ENCODE measurements around the gene JSRP1.

The JSRP1 gene

DNA sequence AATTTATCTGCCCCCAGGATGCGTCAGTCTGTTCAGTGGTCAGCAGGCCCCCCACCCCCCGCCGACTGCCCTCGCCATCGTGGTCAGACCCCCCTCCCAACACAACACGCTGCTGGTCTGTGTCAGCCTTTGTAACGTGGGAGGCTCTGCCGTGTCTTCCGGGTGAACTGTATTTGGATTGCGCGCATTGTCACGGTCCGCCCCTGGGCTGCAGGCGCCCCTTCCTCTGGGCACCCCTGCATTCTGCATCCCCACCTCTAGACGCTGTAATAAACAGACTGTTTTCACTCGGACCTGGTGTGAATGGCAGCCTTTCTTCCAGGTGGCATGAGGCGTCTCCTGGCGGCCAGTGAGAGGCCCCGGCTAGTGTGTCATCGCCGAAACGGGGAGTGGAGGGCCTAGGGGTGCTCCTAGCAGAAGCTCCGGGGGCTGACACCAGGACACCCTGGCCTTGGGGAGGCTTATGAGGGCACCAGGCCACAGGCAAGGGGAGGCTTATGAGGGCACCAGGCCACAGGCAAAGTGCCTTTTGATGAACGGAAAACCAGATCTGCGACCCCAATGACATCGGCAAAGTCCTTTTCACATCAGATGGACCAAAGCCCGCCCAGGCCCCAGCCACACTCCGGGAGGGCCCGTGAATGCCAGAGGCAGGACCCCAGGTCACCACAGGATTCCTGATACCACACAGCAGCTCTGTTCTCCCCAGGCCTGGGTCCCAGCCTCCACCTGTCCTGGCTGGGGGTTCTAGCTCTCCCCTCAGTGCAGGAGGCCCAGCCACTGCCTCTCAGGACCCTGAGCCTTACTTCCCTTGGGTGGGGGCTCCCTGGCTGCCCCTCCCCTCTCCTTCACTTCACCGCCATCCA, 23.7 kb downstream of the JSRP1 start:
- DNase-seq (ENCODE audit: low spot score) = no peak

DNA sequence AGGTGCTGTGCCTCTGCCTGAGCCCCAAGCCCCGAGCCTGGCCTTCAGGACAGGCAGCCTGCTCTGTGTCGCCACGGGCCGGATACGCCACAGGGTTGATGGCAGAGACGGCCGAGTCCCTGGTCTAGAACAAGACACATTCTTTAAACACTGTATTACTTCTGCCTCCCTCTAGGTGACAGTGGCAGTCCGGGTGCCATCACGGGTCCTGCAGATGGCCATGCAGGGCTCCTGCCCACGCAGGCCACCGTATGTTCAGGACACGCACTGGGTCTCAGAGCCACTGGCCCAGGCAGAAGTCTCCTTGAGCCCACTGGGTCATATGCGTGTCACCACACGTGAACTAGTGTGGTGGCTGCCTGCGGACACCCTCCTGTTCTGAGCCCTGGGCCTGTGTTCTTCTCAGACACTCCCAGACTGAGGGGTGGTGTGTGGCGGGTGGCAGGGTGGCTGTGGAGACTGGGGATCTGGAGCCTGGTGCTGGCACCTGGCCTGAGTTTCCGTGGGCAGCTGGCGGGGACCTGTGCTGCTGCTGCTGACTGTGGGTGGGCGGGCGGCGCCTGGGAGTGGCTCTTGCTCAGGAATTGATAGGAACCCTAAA, 24.5 kb downstream of the JSRP1 start:
- DNase-seq (ENCODE audit: low spot score) = no peak

DNA sequence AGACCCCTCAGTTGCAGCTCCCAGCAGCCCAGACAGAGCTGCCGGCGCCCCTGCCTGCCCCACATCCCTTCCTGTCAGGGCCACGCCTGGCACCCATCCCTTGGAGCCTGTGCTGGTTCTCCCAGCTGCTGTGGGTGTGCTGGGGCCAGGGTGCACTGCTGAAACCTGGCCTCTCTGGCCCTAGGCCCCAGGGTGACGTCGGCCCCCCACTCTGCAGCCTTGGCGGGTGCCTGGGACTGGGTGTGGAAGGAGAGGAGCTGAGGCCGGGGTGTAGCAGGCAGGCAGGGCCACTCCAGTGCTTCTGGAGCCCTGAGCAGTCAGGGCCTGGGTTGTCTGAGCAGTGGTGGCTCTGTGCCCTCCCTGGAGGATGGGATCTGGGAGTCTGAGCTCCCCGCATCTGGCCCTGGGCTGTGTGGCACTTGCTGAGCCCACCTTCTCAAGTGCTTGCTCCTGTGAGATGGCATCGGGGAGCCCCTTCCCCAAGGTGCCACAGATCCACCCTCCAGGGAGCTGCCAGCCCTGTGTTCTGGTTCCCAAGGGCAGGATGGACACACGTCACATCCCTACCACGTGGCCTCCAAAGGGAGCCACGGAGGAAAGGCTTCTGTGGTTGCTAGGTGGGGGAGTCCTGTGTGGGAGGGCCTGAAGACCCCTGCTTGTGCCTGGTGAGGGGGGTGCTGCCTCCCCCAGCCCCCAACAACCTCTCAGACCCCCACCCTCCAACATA, 25.2 kb downstream of the JSRP1 start:
- no peak for DNase-seq (ENCODE audit: low spot score)

DNA sequence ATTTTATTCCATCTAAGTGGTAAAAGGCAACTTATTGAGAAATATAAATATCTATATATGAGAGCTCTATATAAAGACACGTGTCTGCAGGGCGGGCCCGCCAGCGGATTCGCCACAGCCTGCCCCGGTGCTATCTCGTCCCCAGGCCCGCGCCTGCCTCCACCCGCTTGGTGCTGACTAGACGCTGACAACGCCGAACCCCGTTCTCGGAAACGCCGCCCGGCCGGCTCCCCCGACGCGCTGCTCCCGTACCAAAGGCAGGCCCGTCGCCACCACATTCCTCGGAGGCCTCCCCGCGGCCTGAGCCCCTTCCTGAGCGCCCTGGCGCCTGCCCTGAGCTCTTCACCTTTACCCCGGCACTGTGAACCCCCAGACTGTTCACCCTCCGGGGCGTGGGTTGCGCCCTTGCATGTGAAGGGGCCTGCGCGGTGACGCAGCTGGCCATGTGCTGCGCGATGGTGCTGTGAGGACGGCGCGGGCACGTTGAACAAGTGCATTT, 26.1 kb downstream of the JSRP1 start:
- DNase-seq (ENCODE audit: low spot score) = no peak

DNA sequence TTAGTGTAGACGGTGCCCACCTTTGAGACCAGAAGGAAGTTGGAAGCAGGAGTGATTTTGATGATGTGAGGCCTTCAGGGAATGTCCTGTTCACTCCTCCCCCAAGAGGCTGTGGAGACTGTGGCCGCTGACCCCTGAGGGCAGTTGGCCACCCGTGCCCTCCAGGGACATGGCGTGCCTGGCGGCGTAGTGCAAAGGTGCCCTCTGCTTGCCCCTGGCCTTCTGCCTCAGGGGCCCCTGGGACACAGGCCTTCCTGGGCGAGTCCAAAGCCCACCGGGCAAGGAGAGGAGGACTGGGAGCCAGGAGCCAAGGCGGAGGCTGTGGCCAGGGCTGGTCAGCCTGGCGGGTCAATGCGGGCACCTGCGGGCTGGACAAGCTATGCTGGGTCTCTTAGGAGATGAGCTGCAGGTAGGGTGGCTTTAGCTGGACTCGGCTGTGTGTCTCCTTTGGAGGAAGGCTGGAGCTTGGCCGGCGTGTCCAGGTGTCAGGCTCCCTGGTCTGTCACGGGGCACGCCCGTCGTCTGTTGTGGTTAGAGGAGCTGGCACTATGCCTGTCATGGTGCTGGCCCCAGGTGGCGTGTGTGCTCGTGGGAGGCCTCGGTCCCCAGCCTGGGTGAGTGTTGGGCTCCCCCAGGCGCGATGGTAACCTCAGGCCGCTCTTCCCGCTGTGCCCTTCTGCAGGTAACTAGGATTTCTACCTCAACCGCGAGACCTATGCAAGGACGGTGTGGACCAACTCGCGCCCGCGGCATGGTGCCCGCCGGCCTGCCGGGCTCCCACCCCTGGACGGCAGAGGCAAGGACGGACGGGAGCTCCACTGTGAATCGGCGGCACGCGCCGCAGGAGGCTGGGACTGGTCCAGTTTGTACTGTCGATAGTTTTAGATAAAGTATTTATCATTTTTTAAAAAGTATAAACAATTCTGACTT, 26.8 kb downstream of the JSRP1 start:
- no peak for DNase-seq (ENCODE audit: low spot score)

DNA sequence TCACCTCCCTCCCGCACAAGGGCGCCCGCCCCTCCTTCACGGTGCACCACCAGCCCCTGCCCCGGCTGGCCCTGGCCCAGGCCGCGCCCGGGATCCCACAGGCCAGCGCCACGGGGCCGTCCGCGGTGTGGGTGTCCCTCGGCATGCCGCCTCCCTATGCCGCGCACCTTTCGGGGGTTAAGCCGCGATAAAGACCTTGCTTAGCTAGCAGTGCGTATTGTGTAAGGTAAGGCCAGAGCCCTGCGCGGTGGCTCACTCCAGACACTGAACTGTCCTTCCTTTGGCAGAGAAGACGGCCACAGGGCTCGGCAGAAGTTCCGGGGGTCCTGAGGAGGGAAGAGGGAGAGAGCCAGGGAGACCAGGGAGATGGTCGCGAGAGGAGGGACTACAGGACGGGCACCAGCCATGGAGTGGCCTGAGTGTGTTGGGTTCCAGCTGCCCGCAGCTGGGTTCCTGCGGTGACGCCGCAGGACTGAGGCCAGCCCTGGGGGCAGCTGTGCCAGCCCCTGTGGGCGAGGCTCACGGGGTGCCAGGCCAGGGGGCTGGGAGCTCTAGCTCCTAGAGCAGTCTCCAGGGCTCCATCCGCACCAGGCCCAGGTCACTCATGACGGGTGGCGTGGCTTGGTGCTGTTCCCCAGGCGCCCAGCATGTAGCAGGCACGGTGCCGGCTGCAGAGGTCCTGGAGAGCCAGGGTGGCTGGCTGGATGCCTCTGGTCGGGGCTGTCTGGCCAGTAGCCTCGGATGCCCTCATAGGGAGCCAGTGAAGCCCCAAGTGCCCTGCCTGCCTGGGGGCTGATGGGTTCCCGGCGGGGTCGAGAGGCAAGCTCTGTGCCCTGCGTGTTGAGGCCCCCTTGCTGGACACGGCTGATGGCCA, 27.8 kb downstream of the JSRP1 start:
- no peak for DNase-seq (ENCODE audit: low spot score)

DNA sequence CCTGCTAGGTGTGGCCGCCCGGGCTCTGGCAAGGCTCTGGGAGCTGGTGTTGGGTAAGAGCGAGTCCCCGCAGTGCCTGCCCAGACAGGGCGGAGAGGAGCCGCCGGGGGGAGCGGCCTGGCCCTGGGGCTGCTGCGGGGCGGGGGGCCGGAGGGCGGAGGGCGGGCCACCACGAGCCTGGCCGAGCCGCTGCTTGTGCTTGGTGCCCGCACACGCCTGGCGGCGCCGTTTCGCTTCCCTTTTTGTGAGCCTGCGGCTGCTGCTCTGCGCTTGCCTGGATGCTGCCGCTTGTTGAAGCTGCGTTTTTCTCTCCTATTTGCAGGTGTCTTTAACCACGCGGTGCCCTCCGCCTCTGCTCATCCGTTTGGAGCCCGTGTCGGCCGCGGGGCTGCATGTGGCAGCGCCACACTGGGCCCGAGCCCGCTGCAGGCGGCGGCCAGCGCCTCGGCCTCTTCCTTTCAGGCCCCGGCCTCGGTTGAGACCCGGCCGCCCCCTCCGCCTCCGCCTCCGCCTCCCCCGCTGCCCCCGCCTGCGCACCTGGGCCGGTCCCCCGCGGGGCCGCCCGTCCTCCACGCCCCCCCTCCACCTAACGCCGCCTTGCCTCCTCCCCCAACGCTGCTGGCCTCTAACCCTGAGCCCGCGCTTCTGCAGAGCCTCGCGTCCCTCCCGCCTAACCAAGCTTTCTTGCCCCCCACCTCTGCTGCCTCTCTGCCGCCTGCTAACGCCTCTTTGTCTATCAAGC, 28.6 kb downstream of the JSRP1 start:
- no peak for DNase-seq (ENCODE audit: low spot score)

DNA sequence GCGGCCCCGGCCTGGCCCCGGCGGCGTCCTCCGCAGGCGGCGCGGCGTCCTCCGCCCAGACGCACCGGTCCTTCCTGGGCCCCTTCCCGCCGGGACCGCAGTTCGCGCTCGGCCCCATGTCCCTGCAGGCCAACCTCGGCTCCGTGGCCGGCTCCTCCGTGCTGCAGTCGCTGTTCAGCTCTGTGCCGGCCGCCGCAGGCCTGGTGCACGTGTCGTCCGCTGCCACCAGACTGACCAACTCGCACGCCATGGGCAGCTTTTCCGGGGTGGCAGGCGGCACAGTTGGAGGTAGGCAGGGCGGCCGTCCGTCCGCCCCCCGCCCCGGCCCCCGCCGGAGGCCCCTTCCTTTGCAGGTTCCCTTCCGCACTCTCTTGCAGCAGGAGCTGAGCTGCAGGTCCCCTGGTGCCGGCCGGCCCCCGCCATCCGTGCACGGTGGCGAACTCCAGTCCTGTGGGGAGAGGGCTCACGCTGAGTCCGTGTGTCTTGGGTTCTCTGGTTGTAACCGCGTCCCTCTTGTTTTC, 29.3 kb downstream of the JSRP1 start:
- DNase-seq (ENCODE audit: low spot score) = no peak

DNA sequence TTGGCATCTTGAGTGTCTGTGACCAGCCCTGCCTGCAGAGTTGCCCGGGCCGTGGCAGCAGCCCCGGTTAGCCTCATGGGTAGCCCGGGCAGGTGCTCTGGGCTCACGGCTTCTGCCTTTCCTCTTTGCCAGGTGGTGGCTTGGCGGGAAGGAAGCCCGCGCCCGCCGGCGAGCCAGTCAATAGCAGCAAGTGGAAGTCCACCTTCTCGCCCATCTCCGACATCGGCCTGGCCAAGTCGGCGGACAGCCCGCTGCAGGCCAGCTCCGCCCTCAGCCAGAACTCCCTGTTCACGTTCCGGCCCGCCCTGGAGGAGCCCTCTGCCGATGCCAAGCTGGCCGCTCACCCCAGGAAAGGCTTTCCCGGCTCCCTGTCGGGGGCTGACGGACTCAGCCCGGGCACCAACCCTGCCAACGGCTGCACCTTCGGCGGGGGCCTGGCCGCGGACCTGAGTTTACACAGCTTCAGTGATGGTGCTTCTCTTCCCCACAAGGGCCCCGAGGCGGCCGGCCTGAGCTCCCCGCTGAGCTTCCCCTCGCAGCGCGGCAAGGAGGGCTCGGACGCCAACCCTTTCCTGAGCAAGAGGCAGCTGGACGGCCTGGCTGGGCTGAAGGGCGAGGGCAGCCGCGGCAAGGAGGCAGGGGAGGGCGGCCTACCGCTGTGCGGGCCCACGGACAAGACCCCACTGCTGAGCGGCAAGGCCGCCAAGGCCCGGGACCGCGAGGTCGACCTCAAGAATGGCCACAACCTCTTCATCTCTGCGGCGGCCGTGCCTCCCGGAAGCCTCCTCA, 30.0 kb downstream of the JSRP1 start:
- DNase-seq (ENCODE audit: low spot score) = no peak

DNA sequence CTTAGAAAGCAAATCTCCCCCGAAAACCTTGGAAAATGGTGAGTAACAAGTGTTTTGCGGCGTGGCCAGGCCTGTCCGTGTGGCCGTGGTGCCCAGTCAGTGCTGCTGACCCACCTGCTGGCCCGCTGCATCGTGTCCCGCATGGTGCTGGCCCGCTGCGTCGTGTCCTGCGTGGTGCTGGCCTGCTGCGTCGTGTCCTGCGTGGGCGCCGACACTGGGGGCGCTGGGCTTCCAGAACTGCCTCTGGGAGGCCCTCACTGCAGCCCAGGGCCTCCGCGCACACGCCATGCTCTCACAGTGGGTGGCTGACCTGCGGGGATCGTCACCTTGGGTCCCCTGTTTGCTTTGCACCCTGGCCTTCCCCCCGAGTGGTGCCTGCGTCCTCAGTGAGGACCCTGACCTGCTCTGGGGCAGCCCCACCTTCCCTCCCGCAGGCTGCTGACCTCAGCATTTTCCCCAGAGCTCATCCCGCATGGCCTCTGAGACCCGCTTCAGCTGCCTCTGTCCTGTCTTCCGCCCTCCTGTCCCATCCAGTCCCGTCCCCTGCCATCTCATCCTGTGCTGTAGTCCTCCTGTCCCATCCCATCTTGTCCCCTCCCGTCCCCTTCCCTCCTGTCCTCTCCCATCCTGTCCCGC, 30.7 kb downstream of the JSRP1 start:
- DNase-seq (ENCODE audit: low spot score) = no peak

DNA sequence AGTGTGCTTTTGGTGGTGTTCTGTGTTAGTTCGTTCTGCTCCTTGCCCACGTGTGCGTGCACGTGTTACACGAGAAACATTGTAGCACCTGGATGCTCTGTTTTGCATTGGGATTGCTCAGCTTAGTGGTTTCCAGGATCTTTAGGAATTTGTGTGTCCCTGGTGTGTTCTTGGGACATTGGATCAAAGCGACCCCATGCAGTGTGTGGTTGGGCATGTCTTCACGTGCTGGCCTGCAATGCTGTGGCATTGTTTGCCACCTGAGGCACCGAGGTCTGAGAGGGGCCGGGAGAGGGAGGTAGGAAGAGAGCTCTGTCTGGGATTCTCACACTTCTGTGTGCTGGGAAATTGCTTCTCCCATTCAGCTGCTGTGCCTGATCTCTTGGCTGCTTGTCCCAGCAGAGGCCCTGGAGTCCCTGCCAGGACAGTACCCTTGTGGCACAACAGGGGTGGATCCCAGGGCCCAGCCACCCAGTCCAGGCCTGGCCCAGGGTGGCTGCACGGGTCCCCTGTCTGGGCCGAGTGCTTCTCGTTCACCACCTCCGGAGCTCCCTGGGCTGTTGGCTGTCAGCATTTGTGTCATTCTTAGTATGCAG, 31.4 kb downstream of the JSRP1 start:
- DNase-seq (ENCODE audit: low spot score) = no peak

DNA sequence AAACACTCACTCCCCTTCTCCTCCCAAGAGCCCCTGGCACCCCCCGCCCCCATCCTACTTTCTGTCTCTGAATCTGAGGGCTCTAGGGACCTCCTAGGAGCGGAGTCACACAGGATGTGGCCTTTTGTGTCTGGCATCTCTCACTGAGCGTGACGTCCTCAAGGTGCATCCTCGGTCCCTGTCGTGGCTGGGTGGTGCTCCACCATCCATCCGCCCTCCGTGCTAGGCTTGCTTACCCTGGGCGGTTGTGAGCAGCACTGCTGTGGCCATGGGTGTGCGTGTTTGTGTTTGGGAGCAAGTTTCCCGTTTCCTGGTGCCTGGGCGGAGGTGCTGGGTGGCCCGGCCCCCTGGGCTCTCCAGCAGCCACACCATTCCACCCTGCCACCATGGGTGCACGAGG, 32.3 kb downstream of the JSRP1 start:
- no peak for DNase-seq (ENCODE audit: low spot score)

DNA sequence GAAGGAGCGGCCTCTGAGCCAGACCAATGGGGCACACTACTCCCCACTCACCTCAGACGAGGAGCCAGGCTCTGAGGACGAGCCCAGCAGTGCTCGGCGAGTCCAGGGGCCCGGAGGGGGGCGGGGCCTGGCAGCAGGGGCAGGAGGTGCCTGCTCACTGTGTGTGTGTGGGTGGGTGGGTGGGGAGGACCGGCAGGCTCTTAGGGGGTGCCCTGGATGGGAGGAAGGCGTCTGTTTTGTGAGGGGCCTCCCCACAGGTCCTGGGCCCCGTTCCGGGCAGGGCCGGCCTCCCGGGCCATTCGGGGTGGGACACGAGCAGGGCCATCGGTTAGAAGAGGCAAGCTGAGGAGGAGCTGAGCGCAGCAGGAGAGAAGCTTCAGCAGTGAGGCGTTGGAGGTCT, 32.8 kb downstream of the JSRP1 start:
- DNase-seq (ENCODE audit: low spot score) = no peak

DNA sequence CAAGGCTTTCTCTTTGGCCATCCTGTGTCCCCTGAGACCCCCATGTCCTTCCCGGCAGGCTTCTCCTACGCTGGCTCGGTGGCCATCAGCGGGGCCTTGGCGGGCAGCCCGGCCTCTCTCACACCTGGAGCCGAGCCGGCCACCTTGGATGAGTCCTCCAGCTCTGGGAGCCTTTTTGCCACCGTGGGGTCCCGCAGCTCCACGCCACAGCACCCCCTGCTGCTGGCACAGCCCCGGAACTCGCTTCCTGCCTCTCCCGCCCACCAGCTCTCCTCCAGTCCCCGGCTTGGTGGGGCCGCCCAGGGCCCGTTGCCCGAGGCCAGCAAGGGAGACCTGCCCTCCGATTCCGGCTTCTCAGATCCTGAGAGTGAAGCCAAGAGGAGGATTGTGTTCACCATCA, 34.3 kb downstream of the JSRP1 start:
- no peak for DNase-seq (ENCODE audit: low spot score)

DNA sequence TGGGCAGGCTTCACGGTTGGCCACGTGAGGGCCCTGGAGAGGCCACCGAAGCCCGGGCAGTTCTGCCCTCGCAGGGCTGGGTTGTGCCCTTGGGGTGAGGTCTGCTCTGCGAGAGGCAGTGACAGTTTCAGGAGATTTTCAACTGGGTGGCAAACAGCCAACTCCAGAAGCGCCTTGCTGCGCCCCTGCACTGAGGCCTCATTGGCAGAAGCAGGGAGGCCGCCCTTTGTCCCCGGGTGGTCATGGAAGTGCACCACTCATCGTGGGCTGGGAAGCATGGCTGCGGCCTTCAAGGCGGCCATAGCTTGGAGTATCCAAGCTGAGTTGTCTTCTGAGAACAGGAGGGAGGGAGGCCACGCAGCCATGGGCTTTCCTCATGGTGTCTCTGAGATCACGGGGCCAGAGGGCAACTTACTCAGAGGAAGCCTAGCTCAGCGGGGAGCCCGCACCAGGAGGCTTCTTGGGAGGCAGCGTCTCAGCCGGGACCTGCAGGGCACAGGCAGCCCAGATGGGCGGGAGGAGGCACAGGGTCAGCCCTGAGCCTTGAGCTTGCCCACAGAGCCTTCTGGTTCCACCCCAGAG, 34.9 kb downstream of the JSRP1 start:
- no peak for DNase-seq (ENCODE audit: low spot score)

DNA sequence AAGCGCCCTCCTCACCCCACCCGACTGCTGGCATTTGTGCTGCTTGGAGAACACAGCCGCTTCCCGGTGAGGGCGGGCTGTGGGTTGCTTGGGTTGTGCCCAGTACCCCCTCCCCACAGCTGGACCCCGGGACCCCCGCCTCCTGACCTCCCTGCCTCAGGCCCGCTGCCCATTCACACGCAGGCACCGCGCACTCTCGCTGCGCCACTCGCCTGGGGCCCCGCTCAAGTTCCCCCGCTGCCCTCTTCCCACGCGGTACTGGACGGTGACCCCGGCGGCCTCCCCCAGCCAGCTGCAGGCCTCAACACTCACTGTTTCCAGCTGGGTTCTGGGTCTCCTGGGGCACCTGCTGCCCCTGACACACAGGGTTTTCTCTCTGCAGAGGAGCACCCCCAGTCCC, 36.5 kb downstream of the JSRP1 start:
- no peak for DNase-seq (ENCODE audit: low spot score)

DNA sequence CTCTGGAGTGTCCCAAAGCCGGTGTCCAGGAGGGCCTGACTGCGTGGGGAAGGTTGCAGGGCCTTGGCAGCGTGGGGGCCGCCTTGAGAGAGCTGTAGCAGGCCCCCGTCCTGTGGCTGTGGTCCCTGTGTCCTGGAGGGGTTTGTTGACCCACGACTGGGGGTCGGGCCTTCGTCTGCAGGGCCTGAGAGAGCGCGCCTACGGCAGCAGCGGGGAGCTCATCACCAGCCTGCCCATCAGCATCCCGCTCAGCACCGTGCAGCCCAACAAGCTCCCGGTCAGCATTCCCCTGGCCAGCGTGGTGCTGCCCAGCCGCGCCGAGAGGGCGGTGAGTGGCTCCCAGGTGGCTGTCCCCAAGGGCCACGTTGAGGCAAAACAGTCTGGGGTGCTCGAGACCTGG, 38.6 kb downstream of the JSRP1 start:
- no peak for DNase-seq (ENCODE audit: low spot score)

All from AG08395 (cell line).